K562 (cell line): ENCODE results near the gene TMEM204. TPM values are rescaled to one million over a fixed set of nuclear protein-coding genes. Genes with fewer than 3 reads are reported as not detected.

Experiments used
- ATAC-seq: fragments of 200-7000 bp; cut with Tn5 transposase; 3 replicates; pipeline ENCODE4 v1.9.1; 2020; ENCODE audit warnings: moderate library complexity
- BruUV-seq: library from RNA; stranded (reverse); fragments of 400-500 nt; replicated peaks from 2 replicates; lab custom pipeline; 2021; lab: Mats Ljungman, UMichigan
- CTCF ChIA-PET: fragments of 300-600 bp; formaldehyde crosslinking; extraction: SDS; loops from one replicate; lab custom pipeline; 2021; ENCODE audit warnings: low intra/inter-chr PET ratio; lab: Yijun Ruan, JAX
- POLR2A ChIA-PET: fragments of 300-600, 350-650 bp; sonication (Branson Sonifier 250); formaldehyde crosslinking; extraction: SDS; loops from one replicate; lab custom pipeline; 2021; ENCODE audit warnings: antibody characterized with exemption, inconsistent platforms; lab: Yijun Ruan, JAX
- DNase-seq, 4 experiments: peaks; one replicate each; pipeline versions ENCODE4 v3.0.0 to v3.0.0-alpha.2; 2011 to 2018; ENCODE audit warnings: low spot score in 3 of 4, mixed read lengths in 3 of 4; ENCODE audit errors: extremely low read depth in 1 of 4
- FAIRE-seq: peaks from 2 replicates; lab custom pipeline; 2011; peaks lifted over from hg19 to GRCh38; lab: Jason Lieb, UNC
- H2AFZ ChIP-seq: 2 replicates; pipeline ENCODE4 v1.6.0; 2011; ENCODE audit warnings: low read depth, low read length, control low read depth, inconsistent platforms
- H3K27ac ChIP-seq: fragments of 200-600 bp; 3 replicates; pipeline ENCODE4 v1.8.0; 2011; ENCODE audit warnings: low read depth, mild to moderate bottlenecking, control low read depth, inconsistent platforms, low read length, moderate library complexity, mixed read lengths; ENCODE audit errors: extremely low read depth
- H3K27me3 ChIP-seq, 2 experiments: fragments of 300-600 bp in 1 of 2; 2 replicates in 1 of 2; 3 replicates in 1 of 2; pipeline versions ENCODE4 v1.6.0 to v1.8.0; 2011; ENCODE audit warnings: inconsistent platforms in 2 of 2, low read length in 2 of 2, mild to moderate bottlenecking in 1 of 2, mixed read lengths in 1 of 2, moderate library complexity in 1 of 2; ENCODE audit not compliant: control insufficient read depth in 2 of 2, insufficient read depth in 2 of 2
- H3K36me3 ChIP-seq: fragments of 300-600 bp; 3 replicates; pipeline ENCODE4 v1.8.0; 2011; ENCODE audit warnings: mild to moderate bottlenecking, low read length, inconsistent platforms; ENCODE audit not compliant: control insufficient read depth, insufficient read depth
- H3K4me1 ChIP-seq, 2 experiments: fragments of 200-600 bp in 1 of 2; replicated peaks in 1 of 2; 2 replicates in 1 of 2; 3 replicates in 1 of 2; pipeline versions ENCODE4 v1.5.1 to v1.8.0; 2011; ENCODE audit warnings: inconsistent platforms in 2 of 2, low read length in 2 of 2, mild to moderate bottlenecking in 1 of 2, mixed read lengths in 1 of 2, moderate library complexity in 1 of 2; ENCODE audit not compliant: control insufficient read depth in 2 of 2, insufficient read depth in 2 of 2
- H3K4me2 ChIP-seq: 2 replicates; pipeline ENCODE4 v1.6.1; 2011; ENCODE audit warnings: low read length, control low read depth, inconsistent platforms, mixed read lengths; ENCODE audit not compliant: insufficient read depth
- H3K4me3 ChIP-seq: fragments of 200-600 bp; sonication (generic), shearing (Covaris generic); 2 replicates; pipeline ENCODE4 v1.5.1; 2016; ENCODE audit warnings: control low read depth, inconsistent platforms
- H3K79me2 ChIP-seq: fragments of 200-600 bp; 3 replicates; pipeline ENCODE4 v1.8.0; 2011; ENCODE audit warnings: low read length, inconsistent platforms; ENCODE audit not compliant: control insufficient read depth, insufficient read depth
- H3K9ac ChIP-seq, 2 experiments: 2 replicates each; pipeline versions ENCODE4 v1.6.0 to v1.6.1; 2011; ENCODE audit warnings: low read depth in 2 of 2, low read length in 2 of 2, control low read depth in 1 of 2, inconsistent platforms in 1 of 2, mild to moderate bottlenecking in 1 of 2, mixed read lengths in 1 of 2; ENCODE audit not compliant: insufficient read depth in 1 of 2
- H3K9me1 ChIP-seq: one replicate; pipeline ENCODE4 v1.6.0; 2011; ENCODE audit warnings: inconsistent platforms, mild to moderate bottlenecking, low read length, moderate library complexity; ENCODE audit not compliant: control insufficient read depth, insufficient read depth
- H3K9me3 ChIP-seq: replicated peaks from 2 replicates; pipeline ENCODE4 v1.5.1; 2011; ENCODE audit warnings: low read depth, low read length, inconsistent platforms; ENCODE audit not compliant: control insufficient read depth, insufficient read depth
- H4K20me1 ChIP-seq: replicated peaks from 2 replicates; pipeline ENCODE4 v1.6.1; 2011; ENCODE audit warnings: low read length, inconsistent platforms, mixed read lengths; ENCODE audit not compliant: control insufficient read depth, insufficient read depth
- CHD2 ChIP-seq: IDR thresholded peaks from 2 replicates; pipeline ENCODE4 v1.6.1; 2011; ENCODE audit warnings: low read depth, low read length
- E4F1 ChIP-seq: fragments of 250-450 bp; sonication (Bioruptor Pico); IDR thresholded peaks from 2 replicates; pipeline ENCODE4 v1.5.0; 2021; ENCODE audit warnings: mild to moderate bottlenecking, borderline replicate concordance
- EP300 ChIP-seq: IDR thresholded peaks from 2 replicates; pipeline ENCODE4 v1.6.1; 2012; ENCODE audit warnings: low read length, improper control_type of control experiment
- FOS ChIP-seq: IDR thresholded peaks from 3 replicates; pipeline ENCODE4 v1.6.1; 2011; ENCODE audit not compliant: insufficient read length; ENCODE audit errors: extremely low read depth
- HMBOX1 ChIP-seq: sonication (generic); IDR thresholded peaks from 2 replicates; pipeline ENCODE4 v1.6.1; 2016
- HOXB6 ChIP-seq: fragments of 250-450 bp; sonication (Bioruptor Pico); IDR thresholded peaks from 2 replicates; pipeline ENCODE4 v1.5.1; 2022; ENCODE audit warnings: mild to moderate bottlenecking, borderline replicate concordance
- KHSRP ChIP-seq: fragments of 450-650 bp; IDR thresholded peaks from 2 replicates; pipeline ENCODE4 v1.6.1; 2017
- MCM5 ChIP-seq: fragments of 450-650 bp; IDR thresholded peaks from 2 replicates; pipeline ENCODE4 v1.6.1; 2016; ENCODE audit warnings: low read depth
- RBM22 ChIP-seq: fragments of 200-400 bp; formaldehyde crosslinking; IDR thresholded peaks from 2 replicates; pipeline ENCODE4 v1.6.1; 2018; ENCODE audit warnings: low read length, low read depth; ENCODE audit not compliant: poor library complexity, severe bottlenecking
- STAT5A ChIP-seq: IDR thresholded peaks from 2 replicates; pipeline ENCODE4 v1.6.1; 2012; ENCODE audit warnings: low read length, inconsistent platforms, borderline replicate concordance
- TEAD2 ChIP-seq: fragments of 450-650 bp; IDR thresholded peaks from 2 replicates; pipeline ENCODE4 v1.6.1; 2016; ENCODE audit warnings: missing genetic modification characterization, control low read depth, missing compliant biosample characterization
- ZNF121 ChIP-seq: sonication (generic); formaldehyde crosslinking; conservative IDR thresholded peaks from 2 replicates; pipeline ENCODE4 v1.8.0; 2022; ENCODE audit warnings: missing genetic modification reagents
- ZNF174 ChIP-seq: fragments of 250-450 bp; sonication (Bioruptor Pico); IDR thresholded peaks from 2 replicates; pipeline ENCODE4 v1.4.0; 2020; ENCODE audit warnings: mild to moderate bottlenecking
- ZNF398 ChIP-seq: fragments of 250-450 bp; sonication (Bioruptor Pico); IDR thresholded peaks from 2 replicates; pipeline ENCODE4 v1.8.0; 2021; ENCODE audit warnings: moderate library complexity, mild to moderate bottlenecking, inconsistent platforms
- ZSCAN29 ChIP-seq: fragments of 450-650 bp; IDR thresholded peaks from 2 replicates; pipeline ENCODE4 v1.6.1; 2017
- WGBS: fragments of 100-300 bp; shearing (Covaris generic); methylation state at CpG from one replicate; pipeline ENCODE4 v1.1.6; 2016; ENCODE audit warnings: low coverage, mixed read lengths; ENCODE audit not compliant: insufficient coverage; ENCODE audit errors: missing lambda C conversion rate; 5-methylcytosine and 5-hydroxymethylcytosine counted together
- in situ Hi-C: fragments of 300-500 bp; cut with MboI; formaldehyde crosslinking; loops from 4 replicates; pipeline ENCODE4 v1.15.0; 2018; ENCODE audit warnings: inconsistent platforms, mixed read lengths
- intact Hi-C: fragments of 100-400 bp; cut with micrococcal nuclease; formaldehyde crosslinking; loops from 2 replicates; pipeline ENCODE4 v1.14.2; 2022
- polyA plus RNA-seq, 8 experiments: library from polyadenylated mRNA; depleted of rRNA in 4 of 8; stranded (reverse) in 5 of 8; unstranded in 3 of 8; fragments of >200 nt; fragmentation: Nextera tagmentation in 2 of 8; fragmentation: Illumina TruSeq in 1 of 8; extraction: Ambion mirVana in 2 of 8; extraction: Trizol in 1 of 8; gene quantifications; 2 replicates each; pipeline versions ENCODE4 v1.2.1 to v1.2.3, GENCODE V29; 2011 to 2014; ENCODE audit warnings: inconsistent platforms in 1 of 8, missing spikeins in 1 of 8
- total RNA-seq, 7 experiments: library from RNA; depleted of rRNA in 6 of 7; stranded (reverse); fragments of >200 nt in 6 of 7; fragmentation: Illumina TruSeq in 2 of 7; extraction: Trizol in 2 of 7; gene quantifications; 2 replicates each; pipeline versions ENCODE4 v1.2.1 to v1.2.3, GENCODE V29; 2011 to 2021; ENCODE audit warnings: low replicate concordance in 1 of 7

TMEM204 gene
- total and polyA plus RNA-seq, 9 of the 15 experiments (the other 6 are each of a cell fraction or from before 2014, with no cell fraction given): 0.04 to 0.18 TPM; not detected in 7

GRCh38 chr16:1580256-1580655 lies 46.8 kb downstream of the TMEM204 start:
- Histone ChIP-seq H3K9me3 (no peaks in the 10 kb centered on the region), H3K9ac (no peak overlapping the region), H3K27ac (no peak overlapping the region), H3K36me3 (no peaks in the 10 kb centered on the region), H4K20me1 (no peaks in the 10 kb centered on the region), H3K4me1 (peaks cover 0 to 8% of the 10 kb centered on the region in 2 experiments; a peak in 1 of 5 replicates), H3K4me3 (no peak overlapping the region), H3K27me3 (no peaks in the 10 kb centered on the region), H3K79me2 (no peaks in the 10 kb centered on the region), H3K4me2 (no peak overlapping the region), H3K9me1 (no peaks in the 10 kb centered on the region), H2AFZ (no peak overlapping the region)
- ChIA-PET CTCF (no interaction called here), POLR2A (interaction anchor here (1.9 kb wide), 1 partner anchor 8 kb away, joined by 6 read pairs; no protein-coding TSS in a partner anchor)
- WGBS: 57% methylated on average over 11 of the region's 12 CpGs
- in situ Hi-C loops: no loop called here
- no TSS peak for BruUV-seq
- DNase-seq: no peak
- FAIRE-seq: no peak
- no peak for ATAC-seq
- intact Hi-C loops: no loop called here
- no peak for TF ChIP-seq KHSRP
- TF ChIP-seq ZSCAN29: no peak
- no peak for TF ChIP-seq MCM5
- TF ChIP-seq RBM22: no peak
- TF ChIP-seq ZNF121 (CRISPR knock-in tag): no peak
- TF ChIP-seq HOXB6 (CRISPR knock-in tag): no peak
- no peak for TF ChIP-seq ZNF398 (CRISPR knock-in tag)
- TF ChIP-seq EP300: no peak
- TF ChIP-seq TEAD2 (tag): no peak
- no peak for TF ChIP-seq HMBOX1
- TF ChIP-seq FOS: no peak
- TF ChIP-seq ZNF174: no peak
- no peak for TF ChIP-seq E4F1
- TF ChIP-seq CHD2: no peak
- no peak for TF ChIP-seq STAT5A
